HuH-7 (cell line): ENCODE measurements around the gene OSGEPL1.
"Not testable (repeated sequence)": the region's sequence is repeated elsewhere in the genome, so short reads cannot be mapped to it uniquely, and the experiment has no call there.

Source experiments
- DNase-seq: peaks from one replicate; pipeline ENCODE4 v3.0.0; 2011; ENCODE audit warnings: low spot score

OSGEPL1 gene

GRCh38 chr2:189762551-189763298 is at the start of gene OSGEPL1:
Gene OSGEPL1 (minus strand): TSS chr2:189762792. CDS start chr2:189761640, 1,152 bp downstream.
- DNase-seq, result peak; percentile 65

GRCh38 chr2:189803431-189803830 is 40.8 kb upstream of the OSGEPL1 start:
- DNase-seq, result no peak

- DNase-seq, result no peak
Observed at GRCh38 chr2:189802396-189802912, 39.9 kb upstream of the OSGEPL1 start.

GRCh38 chr2:189799531-189799930 is 36.9 kb upstream of the OSGEPL1 start:
- DNase-seq, result no peak

- DNase-seq, result no peak
Observed at GRCh38 chr2:189799030-189799331, 36.4 kb upstream of the OSGEPL1 start.

- DNase-seq, result no peak
Observed at GRCh38 chr2:189798312-189799029, 35.9 kb upstream of the OSGEPL1 start.

GRCh38 chr2:189797902-189798301 is 35.3 kb upstream of the OSGEPL1 start:
- DNase-seq, result no peak

GRCh38 chr2:189794310-189794709 is 31.7 kb upstream of the OSGEPL1 start:
- no peak for DNase-seq

GRCh38 chr2:189791338-189792042 is 28.9 kb upstream of the OSGEPL1 start:
- no peak for DNase-seq

GRCh38 chr2:189783927-189784867 is 21.6 kb upstream of the OSGEPL1 start, which contains the start of the genes ORMDL1 and PMS1:
Gene ORMDL1 (minus strand): TSS chr2:189784339. CDS start chr2:189782595, 1,744 bp downstream.
Gene PMS1 (plus strand): TSS chr2:189784450. CDS start chr2:189791810, 7,360 bp downstream.
- peak; percentile 96 for DNase-seq

- DNase-seq, result peak; percentile 22
Observed at GRCh38 chr2:189783451-189783926, 20.9 kb upstream of the OSGEPL1 start.

GRCh38 chr2:189782221-189782671 is 19.7 kb upstream of the OSGEPL1 start:
- DNase-seq, result no peak

GRCh38 chr2:189772212-189772611 is 9.6 kb upstream of the OSGEPL1 start:
- no peak for DNase-seq

- no peak for DNase-seq
Observed at GRCh38 chr2:189770590-189771322, 8.2 kb upstream of the OSGEPL1 start.

- DNase-seq, result no peak
Observed at GRCh38 chr2:189763908-189764661, 1.5 kb upstream of the OSGEPL1 start.

GRCh38 chr2:189762229-189762550 is 402 bp downstream of the OSGEPL1 start:
- DNase-seq, result no peak

GRCh38 chr2:189760154-189760553 is 2.4 kb downstream of the OSGEPL1 start:
- not testable (repeated sequence) for DNase-seq

- DNase-seq, result no peak
Observed at GRCh38 chr2:189756311-189756952, 6.2 kb downstream of the OSGEPL1 start.

- peak; percentile 52 for DNase-seq
Observed at GRCh38 chr2:189751080-189751658, 11.4 kb downstream of the OSGEPL1 start.
